ENCODE measurements around the gene SPIB.

Gene SPIB

GRCh38 chr19:50451223-50451534 is 32.4 kb downstream of the SPIB start:
- Histone ChIP-seq H3K27ac (no peak overlapping the region), H3K36me3 (ENCODE audit: insufficient read depth, low read length) (no peaks in the 10 kb centered on the region), H3K9ac (ENCODE audit: insufficient read length) (no peak overlapping the region), H3K4me3 (no peak overlapping the region), H3K9me3 (ENCODE audit: low read depth, low read length) (no peaks in the 10 kb centered on the region)
- no peak for TF ChIP-seq FOXP2 (optimal IDR thresholded peaks at IDR 0.05; ENCODE audit: control extremely low read depth, extremely low read length, insufficient read depth)
- no peak for TF ChIP-seq POLR2AphosphoS5 (IDR thresholded peaks at IDR 0.05; ENCODE audit: borderline replicate concordance, low read depth, low read length)
- TF ChIP-seq EZH2 (IDR thresholded peaks at IDR 0.05) = no peak
- DNase-seq (ENCODE audit: low read depth, low spot score) = no peak

DNA sequence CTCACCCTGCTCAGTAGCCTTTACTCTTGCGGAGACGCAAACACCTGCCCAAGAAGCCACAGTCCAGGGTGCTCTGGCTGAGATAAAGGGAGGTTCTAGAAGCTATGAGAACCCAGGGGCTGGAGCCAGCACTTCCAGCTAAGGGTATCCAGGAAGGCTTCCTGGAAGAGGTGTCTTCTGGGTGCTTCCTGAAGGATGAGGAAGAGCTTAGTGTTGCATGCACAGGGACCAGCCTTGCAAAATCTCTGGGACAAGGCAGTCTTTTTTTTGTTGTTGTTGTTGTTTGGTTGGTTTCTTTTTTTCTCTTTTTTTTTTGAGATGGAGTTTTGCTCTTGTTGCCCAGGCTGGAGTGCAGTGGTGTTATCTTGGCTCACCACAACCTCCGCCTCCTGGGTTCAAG is 34.5 kb downstream of the SPIB start:
- TF ChIP-seq EZH2 (IDR thresholded peaks at IDR 0.05) (no peak), FOXP2 (optimal IDR thresholded peaks at IDR 0.05; ENCODE audit: control extremely low read depth, extremely low read length, insufficient read depth) (no peak), POLR2AphosphoS5 (IDR thresholded peaks at IDR 0.05; ENCODE audit: borderline replicate concordance, low read depth, low read length) (no peak)
- no peaks in the 10 kb centered on the region for H3K36me3 ChIP-seq (ENCODE audit: insufficient read depth, low read length)
- DNase-seq (ENCODE audit: low read depth, low spot score) = no peak
- H3K9ac ChIP-seq (ENCODE audit: insufficient read length) = no peak overlapping the region
- no peak overlapping the region for H3K4me3 ChIP-seq
- no peaks in the 10 kb centered on the region for H3K9me3 ChIP-seq (ENCODE audit: low read depth, low read length)
- no peak overlapping the region for H3K27ac ChIP-seq

- no peaks in the 10 kb centered on the region for H3K36me3 ChIP-seq (ENCODE audit: insufficient read depth, low read length)
- H3K9me3 ChIP-seq (ENCODE audit: low read depth, low read length) = no peaks in the 10 kb centered on the region
- H3K9ac ChIP-seq (ENCODE audit: insufficient read length) = no peak overlapping the region
- no peak overlapping the region for H3K4me3 ChIP-seq
- TF ChIP-seq EZH2 (IDR thresholded peaks at IDR 0.05) = no peak
- no peak for TF ChIP-seq FOXP2 (optimal IDR thresholded peaks at IDR 0.05; ENCODE audit: control extremely low read depth, extremely low read length, insufficient read depth)
- no peak for TF ChIP-seq POLR2AphosphoS5 (IDR thresholded peaks at IDR 0.05; ENCODE audit: borderline replicate concordance, low read depth, low read length)
- H3K27ac ChIP-seq = no peak overlapping the region
- DNase-seq (ENCODE audit: low read depth, low spot score) = no peak
Measured at GRCh38 chr19:50455992-50456391, 37.3 kb downstream of the SPIB start.

DNA sequence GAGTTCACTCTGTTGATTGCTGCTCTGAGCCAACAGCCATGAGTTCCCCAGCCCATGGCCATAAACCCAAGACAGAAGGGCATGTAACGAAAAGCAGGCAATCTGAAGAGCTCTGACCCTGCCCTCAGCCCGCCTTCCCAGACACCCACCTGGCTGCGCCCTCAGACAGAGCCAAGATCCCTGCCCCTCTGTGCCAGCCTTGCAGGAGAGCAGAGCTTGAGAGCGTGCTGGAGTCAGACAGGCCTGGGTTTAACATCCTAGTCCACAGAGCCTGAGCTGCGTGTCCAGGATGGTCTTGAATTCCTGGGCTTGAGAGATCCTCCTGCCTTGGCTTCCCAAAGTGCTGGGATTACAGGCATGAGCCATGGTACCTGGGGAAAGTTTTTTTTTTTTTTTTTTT is 38.6 kb downstream of the SPIB start:
- Histone ChIP-seq H3K27ac (no peak overlapping the region), H3K4me3 (no peak overlapping the region), H3K36me3 (ENCODE audit: insufficient read depth, low read length) (no peaks in the 10 kb centered on the region), H3K9me3 (ENCODE audit: low read depth, low read length) (no peaks in the 10 kb centered on the region), H3K9ac (ENCODE audit: insufficient read length) (no peak overlapping the region)
- TF ChIP-seq FOXP2 (optimal IDR thresholded peaks at IDR 0.05; ENCODE audit: control extremely low read depth, extremely low read length, insufficient read depth) (no peak), POLR2AphosphoS5 (IDR thresholded peaks at IDR 0.05; ENCODE audit: borderline replicate concordance, low read depth, low read length) (no peak), EZH2 (IDR thresholded peaks at IDR 0.05) (no peak)
- DNase-seq (ENCODE audit: low read depth, low spot score) = no peak

DNA sequence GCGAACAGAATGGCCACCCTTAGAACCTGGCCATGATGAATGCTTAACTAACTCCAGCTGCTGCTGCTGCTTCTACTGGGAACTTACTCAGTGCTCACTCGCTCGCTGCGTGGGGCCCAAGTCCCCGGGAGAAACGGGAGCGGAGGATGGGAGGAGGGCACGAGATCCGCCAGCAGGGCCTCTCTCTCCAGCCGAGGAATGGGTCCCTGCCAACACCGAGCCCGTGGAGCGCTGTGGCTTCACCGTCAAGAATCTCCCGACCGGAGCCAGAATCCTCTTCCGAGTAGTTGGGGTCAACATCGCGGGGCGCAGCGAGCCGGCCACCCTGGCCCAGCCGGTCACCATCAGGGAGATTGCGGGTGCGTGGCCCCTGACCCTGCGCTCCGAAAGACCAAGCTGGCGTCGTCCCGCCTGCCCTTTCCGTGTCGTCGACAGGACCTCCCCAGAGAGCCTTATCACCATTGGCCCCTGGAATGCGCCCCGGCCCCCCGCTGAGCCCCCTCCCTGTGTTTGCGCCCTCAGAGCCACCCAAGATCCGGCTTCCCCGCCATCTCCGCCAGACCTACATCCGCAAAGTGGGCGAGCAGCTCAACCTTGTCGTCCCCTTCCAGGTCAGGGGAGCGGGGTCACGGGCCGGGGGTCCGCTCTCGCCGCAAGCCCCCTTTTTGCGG is 39.8 kb downstream of the SPIB start:
- TF ChIP-seq EZH2 (IDR thresholded peaks at IDR 0.05) = no peak
- no peak for TF ChIP-seq POLR2AphosphoS5 (IDR thresholded peaks at IDR 0.05; ENCODE audit: borderline replicate concordance, low read depth, low read length)
- TF ChIP-seq FOXP2 (optimal IDR thresholded peaks at IDR 0.05; ENCODE audit: control extremely low read depth, extremely low read length, insufficient read depth) = no peak
- DNase-seq (ENCODE audit: low read depth, low spot score) = no peak
- no peaks in the 10 kb centered on the region for H3K36me3 ChIP-seq (ENCODE audit: insufficient read depth, low read length)
- no peak overlapping the region for H3K9ac ChIP-seq (ENCODE audit: insufficient read length)
- H3K9me3 ChIP-seq (ENCODE audit: low read depth, low read length) = no peaks in the 10 kb centered on the region
- H3K4me3 ChIP-seq = no peak overlapping the region
- H3K27ac ChIP-seq = no peak overlapping the region

- DNase-seq (ENCODE audit: low read depth, low spot score) = no peak
Measured at GRCh38 chr19:50459067-50459456, 40.3 kb downstream of the SPIB start.

GRCh38 chr19:50459638-50460037 is 40.9 kb downstream of the SPIB start:
- H3K9me3 ChIP-seq (ENCODE audit: low read depth, low read length) = no peaks in the 10 kb centered on the region
- no peak for TF ChIP-seq EZH2 (IDR thresholded peaks at IDR 0.05)
- no peak for TF ChIP-seq FOXP2 (optimal IDR thresholded peaks at IDR 0.05; ENCODE audit: control extremely low read depth, extremely low read length, insufficient read depth)
- no peak for TF ChIP-seq POLR2AphosphoS5 (IDR thresholded peaks at IDR 0.05; ENCODE audit: borderline replicate concordance, low read depth, low read length)
- no peak overlapping the region for H3K9ac ChIP-seq (ENCODE audit: insufficient read length)
- H3K36me3 ChIP-seq (ENCODE audit: insufficient read depth, low read length) = no peaks in the 10 kb centered on the region
- no peak for DNase-seq (ENCODE audit: low read depth, low spot score)
- H3K27ac ChIP-seq = no peak overlapping the region
- no peak overlapping the region for H3K4me3 ChIP-seq

More at GRCh38 chr19:50459067-50459456, 40.3 kb downstream of the SPIB start:
- Histone ChIP-seq H3K36me3 (ENCODE audit: insufficient read depth, low read length) (no peaks in the 10 kb centered on the region), H3K9me3 (ENCODE audit: low read depth, low read length) (no peaks in the 10 kb centered on the region), H3K9ac (ENCODE audit: insufficient read length) (no peak overlapping the region), H3K27ac (no peak overlapping the region), H3K4me3 (no peak overlapping the region)
- TF ChIP-seq FOXP2 (optimal IDR thresholded peaks at IDR 0.05; ENCODE audit: control extremely low read depth, extremely low read length, insufficient read depth) (no peak), POLR2AphosphoS5 (IDR thresholded peaks at IDR 0.05; ENCODE audit: borderline replicate concordance, low read depth, low read length) (no peak), EZH2 (IDR thresholded peaks at IDR 0.05) (no peak)

DNA sequence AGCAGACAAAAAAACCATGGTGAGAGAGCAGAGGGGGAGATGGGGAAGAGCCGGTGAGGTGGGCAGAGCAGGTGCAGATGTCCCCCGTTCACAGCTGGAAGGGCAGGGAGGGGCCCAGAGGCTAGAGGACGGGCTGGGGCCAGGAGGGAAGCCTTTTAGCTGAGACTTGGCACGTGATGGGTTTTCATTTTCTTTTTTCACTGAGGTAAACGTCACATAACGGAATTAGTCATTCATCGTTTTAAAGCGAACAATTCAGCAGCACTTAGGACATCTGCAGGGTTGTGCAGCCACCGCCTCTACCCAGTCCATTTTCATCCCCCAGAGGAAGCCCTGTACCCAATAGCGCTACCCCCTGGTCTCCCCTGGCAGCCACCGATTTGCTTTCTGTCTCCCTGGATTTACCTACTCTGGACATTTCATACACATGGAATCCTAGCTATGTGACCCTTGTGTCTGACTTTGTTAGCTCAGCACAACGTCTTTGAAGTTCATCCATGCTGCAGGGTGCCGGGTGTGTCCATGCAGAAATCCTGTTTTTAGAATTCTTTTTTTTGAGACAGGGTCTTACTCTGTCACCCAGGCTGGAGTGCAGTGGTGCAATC is 41.5 kb downstream of the SPIB start:
- no peak overlapping the region for H3K9ac ChIP-seq (ENCODE audit: insufficient read length)
- no peaks in the 10 kb centered on the region for H3K36me3 ChIP-seq (ENCODE audit: insufficient read depth, low read length)
- no peaks in the 10 kb centered on the region for H3K9me3 ChIP-seq (ENCODE audit: low read depth, low read length)
- H3K4me3 ChIP-seq = no peak overlapping the region
- DNase-seq (ENCODE audit: low read depth, low spot score) = no peak
- TF ChIP-seq EZH2 (IDR thresholded peaks at IDR 0.05) (no peak), FOXP2 (optimal IDR thresholded peaks at IDR 0.05; ENCODE audit: control extremely low read depth, extremely low read length, insufficient read depth) (no peak), POLR2AphosphoS5 (IDR thresholded peaks at IDR 0.05; ENCODE audit: borderline replicate concordance, low read depth, low read length) (no peak)
- H3K27ac ChIP-seq = no peak overlapping the region

Measured in SK-N-MC (cell line).